HG03064 (cell line): ENCODE measurements around the gene PDE6A.

Experiments
- ATAC-seq: cut with Tn5 transposase; IDR thresholded peaks from one replicate; pipeline ENCODE4 v1.9.1; 2021; ENCODE audit warnings: low read depth; ENCODE audit not compliant: unreplicated experiment

The PDE6A gene

GRCh38 chr5:149823375-149823774 is 121.2 kb downstream of the PDE6A start:
- ATAC-seq = no peak

GRCh38 chr5:149822301-149822700 is 122.3 kb downstream of the PDE6A start:
- no peak for ATAC-seq

- no peak for ATAC-seq
Observed at GRCh38 chr5:149820536-149821510, 123.8 kb downstream of the PDE6A start.

- no peak for ATAC-seq
Observed at GRCh38 chr5:149820012-149820411, 124.6 kb downstream of the PDE6A start.

- no peak for ATAC-seq
Observed at GRCh38 chr5:149818116-149818515, 126.5 kb downstream of the PDE6A start.

- ATAC-seq = no peak
Observed at GRCh38 chr5:149817539-149818060, 127.0 kb downstream of the PDE6A start.

- no peak for ATAC-seq
Observed at GRCh38 chr5:149816661-149817060, 127.9 kb downstream of the PDE6A start.

GRCh38 chr5:149811453-149811852 is 133.1 kb downstream of the PDE6A start:
- ATAC-seq = no peak

GRCh38 chr5:149810856-149811255 is 133.7 kb downstream of the PDE6A start:
- ATAC-seq = no peak

- no peak for ATAC-seq
Observed at GRCh38 chr5:149809931-149810691, 134.5 kb downstream of the PDE6A start.

GRCh38 chr5:149808264-149808982 is 136.2 kb downstream of the PDE6A start:
- no peak for ATAC-seq
